HG02943 (cell line): ENCODE measurements around the gene LMCD1.

Experiments
- ATAC-seq: cut with Tn5 transposase; IDR thresholded peaks from one replicate; pipeline ENCODE4 v1.9.1; 2021; ENCODE audit warnings: mild to moderate bottlenecking, low read depth, moderate library complexity; ENCODE audit not compliant: unreplicated experiment

The LMCD1 gene

DNA sequence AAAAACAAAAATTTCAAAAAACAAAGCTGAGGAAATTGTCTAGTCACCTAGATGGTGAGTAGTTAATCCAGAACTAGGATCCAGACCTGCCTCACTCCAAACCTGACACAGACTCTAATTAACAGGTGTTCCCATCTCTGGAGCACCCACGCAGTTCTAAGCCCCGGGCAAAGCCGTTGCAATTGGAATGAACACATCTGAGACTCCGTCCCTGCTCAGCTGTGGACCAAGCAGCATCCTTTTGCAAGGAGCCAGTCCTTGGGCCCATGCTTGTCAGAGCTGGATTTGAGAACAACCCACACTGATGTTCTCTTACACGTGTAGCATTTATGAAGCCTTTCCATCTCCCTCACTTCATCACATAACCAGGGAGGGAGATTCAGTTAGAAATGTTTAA, 54.8 kb downstream of the LMCD1 start:
- ATAC-seq, result no peak

DNA sequence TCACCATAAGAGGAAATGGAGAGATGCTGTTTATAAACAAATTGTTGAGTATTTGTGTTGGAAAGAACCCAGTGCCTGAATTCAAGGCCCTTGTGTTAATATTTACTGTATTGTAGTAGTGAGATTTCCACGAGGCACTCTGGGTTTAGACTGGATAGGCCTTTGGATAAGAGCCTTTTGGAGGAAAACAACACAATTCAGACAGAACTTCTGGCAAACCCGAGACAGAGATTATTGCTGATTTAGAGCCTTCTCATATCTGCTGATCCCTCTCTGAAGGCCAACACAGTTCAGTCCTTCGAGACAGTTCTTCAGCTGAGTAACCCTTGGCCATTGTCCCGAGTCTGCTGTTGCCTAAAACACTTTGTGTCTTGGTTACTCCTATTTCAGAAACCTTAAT, 55.7 kb downstream of the LMCD1 start:
- ATAC-seq, result no peak

DNA sequence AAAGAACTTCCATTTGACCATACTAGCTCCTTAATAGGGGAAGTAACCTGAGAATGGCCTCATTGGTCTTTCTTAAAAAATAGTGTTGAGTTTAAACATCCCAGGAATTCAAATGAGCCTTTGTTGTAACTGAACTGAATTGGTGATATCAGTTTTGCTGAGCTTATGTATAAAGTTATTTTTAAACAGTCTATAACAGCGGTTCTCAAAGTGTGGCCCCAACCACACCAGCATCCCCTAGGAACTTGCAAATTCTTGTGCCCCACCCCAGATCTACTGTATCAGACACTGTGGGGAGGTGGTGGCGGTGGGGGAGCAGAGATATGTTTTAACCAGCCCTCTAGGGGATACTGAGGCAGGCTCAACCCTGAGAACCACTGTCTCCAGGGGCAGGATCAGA, 57.0 kb downstream of the LMCD1 start:
- no peak for ATAC-seq

DNA sequence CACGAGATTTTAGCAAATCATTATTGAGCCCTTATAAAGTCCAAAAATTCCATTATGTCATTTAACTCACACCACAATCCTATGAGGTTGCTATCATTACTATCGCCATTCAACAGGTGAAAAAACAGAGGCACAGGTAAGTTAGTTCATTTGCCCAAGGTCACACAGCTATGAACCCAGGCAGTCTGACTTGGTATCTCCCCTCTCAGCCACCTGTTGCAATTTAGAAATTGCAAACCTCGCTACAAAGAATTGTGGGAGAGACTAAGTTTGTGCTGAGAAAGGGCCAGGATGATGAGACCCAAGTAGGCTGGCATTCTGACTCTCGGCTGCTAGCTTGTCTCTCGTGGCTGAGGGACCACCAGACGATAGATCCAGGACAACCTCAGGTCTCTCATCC, 57.7 kb downstream of the LMCD1 start:
- ATAC-seq, result no peak

DNA sequence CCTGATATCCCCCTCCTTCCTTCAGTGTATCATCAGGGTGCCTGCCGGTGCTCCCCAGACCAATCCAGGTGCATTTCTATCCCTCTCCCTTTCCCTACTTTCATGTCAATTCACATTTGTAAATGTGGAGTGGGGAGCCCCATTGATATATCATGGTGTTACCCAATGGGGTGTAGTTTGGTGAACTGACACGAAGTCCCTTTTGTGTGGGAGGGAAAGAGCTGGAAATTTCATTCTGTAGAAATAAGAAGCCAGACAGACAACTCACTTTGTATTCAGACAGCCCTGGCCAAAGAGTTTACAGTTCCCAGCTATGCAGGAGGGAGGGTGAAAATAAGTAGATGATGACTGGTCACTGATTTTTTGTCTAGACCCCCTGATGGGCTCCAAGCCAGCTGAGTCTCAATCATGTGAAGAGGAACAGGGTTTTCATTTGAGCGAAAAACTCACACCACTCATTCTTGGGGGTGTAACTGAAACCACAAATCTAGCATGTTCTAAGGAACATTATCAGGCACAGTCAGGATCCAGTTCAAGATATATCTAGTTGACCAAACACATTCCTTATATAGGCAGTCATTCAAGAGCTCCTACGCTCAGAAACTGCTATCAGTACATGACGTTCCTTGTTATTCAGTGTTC, 58.9 kb downstream of the LMCD1 start:
- ATAC-seq, result no peak

DNA sequence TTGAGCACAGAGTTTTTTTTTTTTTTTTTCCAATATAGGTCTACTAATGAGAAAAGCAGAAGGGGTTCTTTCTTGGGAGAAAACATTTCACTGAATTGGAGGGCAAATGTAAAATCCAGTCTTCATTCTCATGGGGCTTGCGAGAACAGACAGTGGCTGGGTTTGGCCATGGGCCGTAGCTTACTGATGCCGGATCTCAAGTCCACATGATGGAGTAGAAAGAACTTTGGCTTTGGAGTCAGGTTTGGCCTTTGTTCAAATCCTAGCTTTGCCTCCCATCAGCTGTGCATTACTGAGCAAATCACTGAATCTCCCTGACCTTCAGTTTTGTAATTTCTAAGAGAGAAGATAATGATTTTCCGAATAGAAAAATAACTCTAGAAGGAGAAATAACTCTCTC, 59.7 kb downstream of the LMCD1 start:
- ATAC-seq, result no peak

DNA sequence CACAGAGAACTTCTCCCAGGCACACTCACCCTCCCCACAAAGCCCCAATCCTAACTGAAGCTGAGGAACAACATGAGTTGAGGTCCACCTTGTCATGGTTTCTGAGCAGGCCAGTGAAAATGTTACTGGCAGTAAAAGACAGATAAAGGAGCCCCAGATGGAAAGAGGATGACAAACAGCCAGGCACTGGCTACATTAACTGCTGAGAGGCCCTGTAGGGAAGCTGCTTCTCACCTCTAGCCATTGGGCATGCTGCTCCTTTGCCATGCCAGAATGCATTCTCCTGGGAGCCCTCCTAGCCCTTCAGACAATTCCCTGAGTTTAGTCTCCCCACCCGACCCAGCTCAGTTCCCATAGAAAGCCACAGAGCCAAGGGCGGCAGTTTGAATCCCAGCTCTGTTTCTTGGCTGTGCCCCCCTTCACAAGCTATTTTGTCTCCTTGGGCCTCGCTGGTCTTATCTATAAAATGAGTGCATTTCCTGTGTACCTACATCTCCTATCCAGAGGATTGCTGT, 60.5 kb downstream of the LMCD1 start:
- no peak for ATAC-seq

DNA sequence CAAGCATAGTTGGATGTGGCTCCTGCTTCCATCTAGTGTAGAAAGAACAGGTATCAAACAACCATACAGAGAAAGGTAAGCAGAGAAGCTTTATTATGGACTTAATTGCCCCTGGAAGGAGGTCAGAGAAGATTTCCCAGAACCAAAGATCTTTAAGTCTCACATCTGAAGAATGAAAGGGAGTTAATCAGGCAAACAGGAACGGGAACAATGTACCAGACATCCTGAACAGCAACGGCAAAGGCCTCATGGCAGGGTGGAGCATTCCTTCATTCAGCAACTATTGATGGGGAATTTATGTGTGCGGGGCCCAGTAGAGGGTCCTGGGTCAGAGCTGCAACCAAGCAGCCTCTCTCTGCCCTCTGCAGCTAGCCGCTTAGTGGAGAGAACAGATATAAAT, 61.5 kb downstream of the LMCD1 start:
- no peak for ATAC-seq

DNA sequence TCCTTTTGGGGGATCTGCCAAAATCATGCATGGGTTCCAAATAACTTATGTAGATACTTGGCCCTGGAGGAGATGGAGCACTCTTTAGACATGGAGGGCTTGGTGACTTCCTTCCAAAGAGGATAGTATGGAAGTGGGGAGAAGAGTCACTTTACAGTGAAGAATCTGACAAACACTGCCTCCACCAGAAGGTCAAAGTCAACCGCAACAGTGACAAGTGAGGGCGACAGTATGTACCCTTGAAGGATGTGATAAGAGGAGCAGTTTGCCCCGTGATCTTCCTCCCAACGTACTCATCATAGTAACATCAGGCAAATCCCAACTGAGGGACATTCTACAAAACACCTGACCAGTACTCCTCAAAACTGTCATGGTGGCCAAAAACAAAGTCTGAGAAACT, 62.0 kb downstream of the LMCD1 start:
- no peak for ATAC-seq

DNA sequence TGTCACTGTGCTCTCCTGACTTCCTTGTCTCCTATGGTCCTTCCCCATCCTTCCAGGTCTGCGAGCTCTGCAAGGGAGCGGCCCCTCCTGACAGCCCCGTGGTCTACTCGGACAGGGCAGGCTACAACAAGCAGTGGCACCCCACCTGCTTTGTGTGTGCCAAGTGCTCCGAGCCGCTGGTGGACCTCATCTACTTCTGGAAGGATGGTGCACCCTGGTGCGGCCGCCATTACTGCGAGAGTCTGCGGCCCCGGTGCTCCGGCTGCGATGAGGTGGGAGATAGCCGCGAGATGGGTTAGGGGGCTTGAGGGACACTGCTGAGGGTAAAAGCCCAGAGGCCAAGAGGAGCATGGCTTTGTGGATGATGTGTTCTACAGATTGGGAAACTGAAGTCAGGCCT, 63.8 kb downstream of the LMCD1 start:
- no peak for ATAC-seq

DNA sequence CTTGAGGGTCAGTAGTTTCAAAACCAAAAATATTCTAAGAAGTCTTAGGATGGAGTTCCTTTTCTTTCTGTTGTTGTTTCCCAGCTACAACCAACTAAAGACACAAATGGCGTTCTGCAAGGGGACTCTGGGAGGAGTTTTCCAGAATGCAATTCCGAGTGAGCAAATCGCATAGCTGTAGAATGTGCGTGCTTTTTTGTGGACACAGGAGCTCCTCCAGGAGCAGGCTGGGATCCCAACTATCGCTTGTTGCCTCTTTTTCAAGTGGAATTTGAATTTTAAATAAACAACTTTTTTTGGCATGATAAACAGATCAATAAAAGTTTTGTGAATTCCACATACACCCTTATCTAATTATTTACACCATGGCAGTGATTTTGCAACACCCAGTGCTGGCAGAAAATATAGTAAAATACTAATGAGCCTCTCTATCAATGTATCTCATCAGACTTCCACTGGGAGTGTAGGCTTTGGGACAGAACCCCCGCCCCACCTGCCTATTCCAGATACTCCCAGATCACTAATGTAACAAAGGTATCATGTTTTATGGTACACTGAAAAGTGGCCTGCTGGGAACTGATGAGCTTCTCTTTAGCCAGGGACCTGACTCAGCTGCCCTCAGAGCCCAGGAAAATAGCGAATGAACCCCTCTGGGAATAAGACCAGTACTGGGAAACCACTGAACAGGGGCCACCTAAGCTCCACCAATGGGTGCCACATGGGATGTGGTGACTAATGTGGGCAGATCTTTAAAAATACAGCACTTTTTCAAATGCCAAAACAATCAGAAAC, 66.4 kb downstream of the LMCD1 start:
- ATAC-seq, result no peak

DNA sequence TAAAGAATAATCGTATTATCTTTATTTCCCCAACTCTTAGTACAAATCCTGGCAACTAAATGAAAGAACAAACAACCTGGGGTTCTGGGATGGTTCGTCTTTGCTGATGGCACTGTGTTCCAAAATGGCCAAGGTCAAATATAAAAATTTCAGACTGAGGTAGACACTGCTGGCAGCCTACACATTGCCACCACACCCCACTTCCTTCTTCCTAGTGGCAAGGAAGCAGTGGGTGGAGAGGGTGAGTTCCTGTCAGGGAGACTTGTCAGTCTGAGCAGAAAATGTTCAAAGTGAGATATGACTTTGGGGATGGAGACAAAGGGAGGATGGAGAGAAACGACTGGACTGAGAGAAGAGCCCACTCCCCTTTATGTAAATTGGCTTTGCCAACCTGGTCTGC, 69.6 kb downstream of the LMCD1 start:
- no peak for ATAC-seq

DNA sequence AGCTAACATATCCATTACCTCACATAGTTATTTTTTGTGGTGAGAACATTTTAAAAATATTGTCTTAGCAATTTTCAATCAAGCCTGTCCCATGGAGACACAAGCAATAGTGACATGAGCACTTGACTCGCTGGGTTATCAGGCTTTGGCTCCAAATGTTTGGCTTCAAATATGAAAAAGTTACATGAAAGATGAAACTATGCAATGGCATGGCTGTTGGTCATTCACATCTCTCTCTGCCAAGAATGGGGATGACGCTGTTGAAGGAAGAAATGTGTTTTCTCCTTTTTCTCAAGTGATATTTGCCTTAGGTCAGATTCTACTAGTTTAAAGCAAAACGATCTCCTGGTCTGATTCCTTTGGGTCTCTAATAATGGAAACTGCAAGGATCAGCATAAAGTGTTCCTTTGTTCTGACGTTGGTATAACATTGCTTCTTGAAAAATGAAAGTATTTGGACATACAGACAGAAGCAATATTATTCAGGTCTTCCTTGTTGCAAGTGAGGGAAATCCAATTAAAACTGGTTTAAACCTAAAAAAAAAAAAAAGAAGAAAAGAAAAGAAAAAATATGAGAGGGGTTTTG, 71.8 kb downstream of the LMCD1 start:
- no peak for ATAC-seq

DNA sequence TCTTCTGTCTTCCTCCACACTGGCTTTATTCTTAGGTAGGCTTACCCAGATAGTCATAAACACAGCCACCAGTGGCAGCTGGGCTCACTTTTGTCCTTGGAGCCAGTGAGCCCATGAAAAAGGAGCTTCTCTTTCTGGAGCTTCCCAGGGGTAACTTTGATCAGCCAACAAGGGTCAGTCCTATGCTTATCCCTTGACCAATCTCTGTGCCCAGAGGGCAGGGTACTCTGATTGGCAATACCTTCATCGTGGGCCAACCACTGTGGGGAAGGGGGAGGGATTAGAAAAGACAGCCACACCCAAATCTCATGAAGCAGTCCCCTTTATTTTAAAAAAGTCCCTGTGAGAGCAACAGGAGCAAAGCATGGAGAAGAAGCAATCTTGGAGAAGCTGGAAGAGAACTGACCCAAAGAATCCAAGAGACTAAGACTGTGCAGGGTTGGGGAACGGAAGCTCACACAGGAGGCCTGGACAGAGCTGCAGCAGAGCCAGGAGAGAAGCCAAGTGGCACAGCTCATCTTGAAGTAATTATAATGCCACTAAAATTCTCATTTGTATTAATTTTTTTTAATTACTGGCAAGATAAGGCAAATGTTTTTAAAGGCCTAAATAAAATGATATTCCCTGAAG, 72.5 kb downstream of the LMCD1 start:
- ATAC-seq, result no peak

DNA sequence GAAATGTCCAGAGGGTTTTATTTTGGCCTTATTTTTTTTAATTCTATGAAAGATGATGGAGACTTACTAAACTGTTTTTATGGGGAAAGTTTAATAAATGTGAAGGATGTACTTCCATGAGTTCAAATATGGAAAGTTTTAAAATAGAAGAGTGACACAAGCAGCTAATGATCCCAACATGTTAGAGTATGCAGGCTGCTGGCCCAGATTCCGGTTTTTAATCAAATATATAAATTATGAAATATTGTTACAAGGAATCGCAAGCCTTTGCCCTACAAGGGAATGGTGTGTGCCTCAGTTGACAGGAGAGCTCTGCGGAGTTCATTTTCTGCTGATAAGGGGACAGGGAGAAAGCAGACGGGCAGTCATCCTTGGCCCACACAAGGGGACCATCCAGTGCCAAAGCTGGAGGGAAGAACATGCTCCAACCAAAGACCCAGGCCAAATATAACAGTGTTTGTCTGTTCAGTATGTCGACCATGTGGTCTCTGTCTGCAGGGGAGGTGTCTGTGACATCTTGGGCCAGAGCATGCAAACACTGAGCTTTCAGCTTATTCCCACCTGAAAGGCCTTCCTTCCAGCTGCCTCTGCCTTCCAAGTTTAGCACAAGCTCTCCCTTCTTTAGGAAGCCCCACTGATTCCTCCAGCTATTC, 73.2 kb downstream of the LMCD1 start:
- no peak for ATAC-seq

DNA sequence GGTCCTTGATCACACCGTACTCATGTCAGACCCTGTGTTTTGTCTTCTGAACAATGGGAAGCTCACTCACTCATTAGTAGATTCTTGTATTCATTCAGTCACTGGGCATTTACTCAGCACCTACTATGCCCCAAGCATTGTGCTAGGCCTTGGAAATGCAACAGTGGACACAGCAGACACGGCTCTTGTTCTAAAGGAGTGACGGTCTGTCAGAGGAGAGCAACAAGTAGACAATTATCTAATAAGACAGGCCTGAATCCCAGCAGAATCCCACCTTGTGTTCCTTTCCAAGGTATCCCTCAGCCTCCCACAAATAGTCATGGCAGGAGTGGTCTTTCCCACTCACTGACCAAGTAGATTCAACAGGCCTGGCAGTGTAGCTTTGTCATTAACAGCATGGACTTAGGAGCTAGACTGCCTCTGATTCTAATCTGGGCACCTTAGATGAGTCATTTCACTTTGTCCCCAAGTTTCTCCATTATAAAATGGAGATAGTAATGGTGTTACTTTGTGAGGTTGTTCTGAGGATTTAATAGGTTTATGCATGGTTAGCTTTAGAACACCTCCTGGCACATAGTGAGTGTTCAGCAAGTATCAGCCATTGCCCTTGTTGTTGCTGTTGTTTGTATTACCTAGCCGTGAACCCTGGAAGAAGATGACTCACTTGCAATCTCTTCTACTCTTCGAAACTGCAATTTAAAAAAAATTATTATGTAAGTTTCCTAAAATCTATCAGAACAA, 73.9 kb downstream of the LMCD1 start:
- ATAC-seq, result no peak

DNA sequence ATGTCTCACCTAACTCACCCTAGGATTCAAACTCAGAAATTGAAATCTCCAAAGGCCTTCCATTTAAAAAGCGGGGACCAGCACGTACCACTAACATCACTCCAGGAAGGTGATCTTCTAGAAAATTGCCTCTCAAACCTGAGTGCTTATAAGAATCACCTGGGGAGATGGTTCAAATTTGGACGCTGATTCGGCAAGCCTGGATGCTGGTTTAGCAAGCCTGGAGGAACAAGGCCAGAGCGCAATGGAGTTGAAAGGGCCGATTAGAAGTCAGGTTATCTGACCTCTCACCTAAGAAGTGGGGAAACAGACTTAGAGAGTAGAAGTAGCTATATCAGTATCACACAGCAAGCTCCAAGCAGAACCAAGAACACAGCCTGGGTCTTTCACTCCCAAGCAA, 74.8 kb downstream of the LMCD1 start:
- no peak for ATAC-seq

DNA sequence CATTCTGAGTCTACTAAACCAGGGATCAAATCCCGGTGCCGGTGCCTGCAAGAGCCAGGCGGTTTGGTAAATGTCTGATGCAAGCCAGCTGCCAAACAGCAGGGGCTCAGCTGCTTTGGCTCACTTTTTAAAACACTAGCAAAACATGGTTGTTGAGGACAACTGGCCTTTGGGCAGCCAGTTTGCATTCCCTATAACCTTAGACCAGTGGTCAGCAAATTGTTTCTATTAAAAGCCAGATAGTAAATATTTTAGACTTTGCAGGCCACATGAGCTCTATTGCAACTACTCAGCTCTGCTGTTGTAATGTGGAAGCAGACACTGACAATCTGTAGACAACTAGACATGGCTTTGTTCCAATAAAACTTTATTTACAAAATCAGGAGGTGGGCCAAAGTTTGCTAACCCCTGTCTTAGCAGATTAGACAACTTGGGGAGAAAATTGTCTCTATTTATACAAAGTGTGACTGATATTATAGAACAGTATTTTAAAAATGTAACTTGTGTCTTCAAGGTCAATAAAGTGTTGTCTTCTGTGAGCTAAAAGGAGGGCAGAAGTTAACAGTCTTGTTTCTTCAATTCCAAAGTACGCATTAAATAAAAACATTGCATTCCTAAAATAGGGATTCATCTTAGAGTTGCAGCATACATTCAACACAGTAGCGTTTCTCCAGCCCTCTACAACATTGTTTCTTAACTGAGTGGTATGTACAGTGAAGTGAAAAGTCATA, 75.4 kb downstream of the LMCD1 start:
- no peak for ATAC-seq

DNA sequence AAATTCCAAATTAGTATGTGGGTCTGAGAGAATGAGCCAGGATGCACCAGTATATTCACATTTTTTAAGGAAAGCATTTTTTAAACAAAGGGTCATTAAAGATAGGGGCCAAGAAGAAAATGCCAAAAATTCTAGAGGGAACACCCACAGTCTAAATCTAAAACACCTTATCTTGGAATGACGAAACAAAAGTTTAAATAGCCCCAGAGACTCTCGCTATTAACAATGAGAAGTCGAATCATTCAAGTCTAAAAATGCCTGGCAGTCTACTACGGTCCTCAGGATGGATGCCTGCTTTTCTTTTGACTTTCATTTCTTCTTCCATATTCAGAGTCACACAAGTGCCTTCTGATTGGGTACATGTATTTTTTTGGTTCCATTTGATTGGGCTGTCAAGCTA, 76.7 kb downstream of the LMCD1 start:
- ATAC-seq, result no peak

DNA sequence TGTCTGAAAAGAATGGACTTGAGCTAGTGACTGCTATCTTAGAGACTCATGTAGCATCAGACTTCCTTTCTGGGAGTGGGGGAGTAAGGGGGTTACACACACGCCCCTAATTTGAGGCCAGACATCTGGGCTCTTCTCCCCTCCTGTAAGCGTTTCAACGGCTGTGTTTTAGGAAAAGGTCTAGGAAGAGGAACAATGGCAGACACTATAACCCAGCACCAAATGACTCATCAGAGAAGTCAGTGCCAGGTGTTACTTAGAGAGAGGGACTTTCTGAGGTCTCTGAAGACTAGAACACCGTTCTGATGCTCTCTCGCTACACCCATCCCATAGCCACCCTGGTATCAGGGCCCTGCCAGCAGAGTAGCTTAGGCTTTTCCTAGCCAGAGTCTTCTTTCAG, 77.5 kb downstream of the LMCD1 start:
- ATAC-seq, result peak; percentile 96
